H9 (cell line): Measurements from ENCODE around the gene HM13. TPM values are rescaled to one million over a fixed set of nuclear protein-coding genes. Genes with fewer than 3 reads are reported as not detected.

Experiments used
- DNase-seq: peaks from one replicate; pipeline ENCODE4 v3.0.0-alpha.2; 2017
- H2AFZ ChIP-seq: one replicate; pipeline ENCODE4 v1.6.1; 2013; ENCODE audit warnings: mild to moderate bottlenecking, low read length, control low read depth, moderate library complexity
- H2AK5ac ChIP-seq: 2 replicates; pipeline ENCODE4 v1.6.1; 2013; ENCODE audit warnings: low read length, control low read depth, mixed read lengths; ENCODE audit not compliant: insufficient read length
- H2BK120ac ChIP-seq: one replicate; pipeline ENCODE4 v1.6.1; 2013; ENCODE audit warnings: low read depth, mild to moderate bottlenecking, low read length, control low read depth, inconsistent platforms; ENCODE audit not compliant: poor library complexity, severe bottlenecking
- H2BK12ac ChIP-seq: 2 replicates; pipeline ENCODE4 v1.6.1; 2013; ENCODE audit warnings: low read length, control low read depth, mixed read lengths, low read depth; ENCODE audit not compliant: insufficient read length
- H2BK15ac ChIP-seq: 2 replicates; pipeline ENCODE4 v1.6.1; 2013; ENCODE audit warnings: low read depth, low read length, control low read depth
- H2BK20ac ChIP-seq: one replicate; pipeline ENCODE4 v1.6.1; 2013; ENCODE audit warnings: low read depth, mild to moderate bottlenecking, low read length, control low read depth, inconsistent platforms; ENCODE audit not compliant: poor library complexity, severe bottlenecking
- H2BK5ac ChIP-seq: 2 replicates; pipeline ENCODE4 v1.6.1; 2013; ENCODE audit warnings: low read length, control low read depth, mixed read lengths; ENCODE audit not compliant: insufficient read length
- H3K14ac ChIP-seq: 2 replicates; pipeline ENCODE4 v1.6.1; 2013; ENCODE audit warnings: low read length, control low read depth; ENCODE audit not compliant: insufficient read depth
- H3K18ac ChIP-seq: 2 replicates; pipeline ENCODE4 v1.6.1; 2013; ENCODE audit warnings: low read depth, mild to moderate bottlenecking, mixed read lengths, low read length, control low read depth; ENCODE audit not compliant: insufficient read length
- H3K23ac ChIP-seq: 2 replicates; pipeline ENCODE4 v1.6.1; 2013; ENCODE audit warnings: low read length, control low read depth, mixed read lengths, low read depth; ENCODE audit not compliant: insufficient read length
- H3K23me2 ChIP-seq: 2 replicates; pipeline ENCODE4 v1.6.1; 2013; ENCODE audit warnings: low read depth, mild to moderate bottlenecking, mixed read lengths, low read length, control low read depth; ENCODE audit not compliant: insufficient read length, poor library complexity, severe bottlenecking
- H3K27ac ChIP-seq: 2 replicates; pipeline ENCODE4 v1.5.1; 2013; ENCODE audit warnings: low read length, control low read depth, mixed read lengths, low read depth; ENCODE audit not compliant: insufficient read length
- H3K27me3 ChIP-seq: 2 replicates; pipeline ENCODE4 v1.6.1; 2013; ENCODE audit warnings: low read length, control low read depth, inconsistent platforms; ENCODE audit not compliant: insufficient read depth
- H3K4ac ChIP-seq: 2 replicates; pipeline ENCODE4 v1.6.1; 2013; ENCODE audit warnings: low read depth, mild to moderate bottlenecking, control low read depth, inconsistent platforms, low read length, moderate library complexity
- H3K4me1 ChIP-seq: 2 replicates; pipeline ENCODE4 v1.6.1; 2013; ENCODE audit warnings: low read length, control low read depth, inconsistent platforms; ENCODE audit not compliant: insufficient read depth
- H3K4me2 ChIP-seq: 2 replicates; pipeline ENCODE4 v1.6.1; 2013; ENCODE audit warnings: low read length, control low read depth, mixed read lengths; ENCODE audit not compliant: insufficient read length, insufficient read depth
- H3K56ac ChIP-seq: 2 replicates; pipeline ENCODE4 v1.6.1; 2013; ENCODE audit warnings: low read depth, mild to moderate bottlenecking, mixed read lengths, low read length, control low read depth; ENCODE audit not compliant: insufficient read length
- H3K79me1 ChIP-seq: 2 replicates; pipeline ENCODE4 v1.6.1; 2013; ENCODE audit warnings: low read depth, mild to moderate bottlenecking, moderate library complexity, low read length, control low read depth, inconsistent platforms; ENCODE audit not compliant: insufficient read depth, poor library complexity, severe bottlenecking
- H3K79me2 ChIP-seq: 2 replicates; pipeline ENCODE4 v1.6.1; 2013; ENCODE audit warnings: low read length, control low read depth, inconsistent platforms; ENCODE audit not compliant: insufficient read depth
- H3K9ac ChIP-seq: 2 replicates; pipeline ENCODE4 v1.6.1; 2013; ENCODE audit warnings: low read length, control low read depth, mixed read lengths; ENCODE audit not compliant: insufficient read length; ENCODE audit errors: extremely low read depth
- H3K9me3 ChIP-seq: one replicate; pipeline ENCODE4 v1.6.1; 2013; ENCODE audit warnings: low read depth, low read length, inconsistent platforms; ENCODE audit not compliant: control insufficient read depth
- H3T11ph ChIP-seq: one replicate; pipeline ENCODE4 v1.6.1; 2013; ENCODE audit warnings: mild to moderate bottlenecking, low read length, control low read depth, inconsistent platforms
- H4K20me1 ChIP-seq: one replicate; pipeline ENCODE4 v1.6.1; 2013; ENCODE audit not compliant: control insufficient read depth, insufficient read length, insufficient read depth
- H4K5ac ChIP-seq: 2 replicates; pipeline ENCODE4 v1.6.1; 2013; ENCODE audit warnings: low read depth, mild to moderate bottlenecking, mixed read lengths, low read length, control low read depth; ENCODE audit not compliant: insufficient read length
- H4K8ac ChIP-seq: replicated peaks from 2 replicates; pipeline ENCODE4 v1.6.1; 2013; ENCODE audit warnings: low read length, control low read depth, mixed read lengths, low read depth; ENCODE audit not compliant: insufficient read length
- H4K91ac ChIP-seq: 2 replicates; pipeline ENCODE4 v1.6.1; 2013; ENCODE audit warnings: low read depth, mild to moderate bottlenecking, moderate library complexity, mixed read lengths, low read length, control low read depth; ENCODE audit not compliant: insufficient read length
- H3K27ac Mint-ChIP-seq, 3 experiments: 2 replicates in 2 of 3; 3 replicates in 1 of 3; pipeline ENCODE4 v1.8.0; 2020 to 2021; ENCODE audit warnings: mixed read lengths in 3 of 3, mild to moderate bottlenecking in 1 of 3, moderate library complexity in 1 of 3
- H3K27me3 Mint-ChIP-seq: 2 replicates; pipeline ENCODE4 v1.8.0; 2021; ENCODE audit warnings: low read depth, mild to moderate bottlenecking, moderate library complexity, mixed read lengths
- H3K36me3 Mint-ChIP-seq, 3 experiments: 2 replicates in 2 of 3; 3 replicates in 1 of 3; pipeline ENCODE4 v1.8.0; 2020 to 2021; ENCODE audit warnings: low read depth in 3 of 3, mixed read lengths in 3 of 3; ENCODE audit not compliant: insufficient read depth in 1 of 3
- H3K4me1 Mint-ChIP-seq, 2 experiments: 2 replicates each; pipeline ENCODE4 v1.8.0; 2020; ENCODE audit warnings: mixed read lengths in 2 of 2
- H3K4me3 Mint-ChIP-seq, 2 experiments: 2 replicates in 1 of 2; 3 replicates in 1 of 2; pipeline ENCODE4 v1.8.0; 2020 to 2021; ENCODE audit warnings: mild to moderate bottlenecking in 2 of 2, mixed read lengths in 2 of 2, moderate library complexity in 1 of 2
- H3K9me3 Mint-ChIP-seq, 2 experiments: 2 replicates in 1 of 2; 3 replicates in 1 of 2; pipeline ENCODE4 v1.8.0; 2020; ENCODE audit warnings: mild to moderate bottlenecking in 2 of 2, mixed read lengths in 2 of 2, moderate library complexity in 1 of 2
- CTCF ChIP-seq: fragments of 200-600 bp; sonication (generic); conservative IDR thresholded peaks from 3 replicates; pipeline ENCODE4 v1.8.0; 2021; ENCODE audit warnings: antibody characterized with exemption, mild to moderate bottlenecking
- WGBS: extraction: QIAGEN DNeasy Blood & Tissue Kit; methylation state at CpG from one replicate; pipeline ENCODE4 v1.1.7; 2013; ENCODE audit warnings: missing lambda C conversion rate, low lambda C conversion rate, mixed read lengths; ENCODE audit not compliant: insufficient read length; ENCODE audit errors: extremely low coverage; 5-methylcytosine and 5-hydroxymethylcytosine counted together
- total RNA-seq: library from RNA; stranded (reverse); gene quantifications from 2 replicates; pipeline ENCODE4 v1.2.1, GENCODE V29; 2021

HM13 gene
- total RNA-seq, 1 experiment from 2014 or later: 169 TPM

DNA sequence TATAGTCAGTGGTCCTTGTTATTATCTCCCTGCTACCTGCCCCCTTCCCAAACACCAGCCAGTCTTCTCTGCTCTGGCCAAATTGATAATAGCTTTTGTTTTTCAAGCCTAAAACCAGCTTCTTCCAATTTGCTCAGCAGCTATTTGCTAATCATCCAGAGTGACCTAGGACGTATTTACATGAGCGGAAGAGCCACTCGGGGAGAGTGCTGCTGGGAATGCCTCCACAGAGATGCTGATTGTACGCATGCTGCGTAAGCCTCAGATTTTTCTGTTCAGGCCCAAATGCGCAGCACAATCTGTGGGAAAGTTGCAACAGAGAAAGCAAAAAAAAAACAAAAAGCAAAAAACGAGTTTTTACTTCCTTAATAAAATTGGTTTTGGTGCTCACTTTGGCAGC is 66.5 kb downstream of the HM13 start:
- WGBS: no CpG with 5 or more reads among the region's 7 CpGs
- peaks cover 58% of the 10 kb centered on the region in 2 experiments for H3K4me1 Mint-ChIP-seq
- no peak for TF ChIP-seq CTCF

More for the DNA sequence above, 66.5 kb downstream of the HM13 start:
- no peak overlapping the region for H3K56ac ChIP-seq
- H3K27me3 ChIP-seq: no peaks in the 10 kb centered on the region
- no peak overlapping the region for H3K4ac ChIP-seq
- no peak overlapping the region for H2AFZ ChIP-seq
- Mint-ChIP-seq H3K4me3 (peak overlapping the region in 1 of 2 experiments; percentile 50; a peak in 3 of 5 replicates), H3K36me3 (peaks cover 7 to 19% (median 17%) of the 10 kb centered on the region in 3 experiments), H3K27ac (peak overlapping the region; percentile 94 to 99 (median 99)), H3K27me3 (no peaks in the 10 kb centered on the region; the same call in 1 of the 2 replicates), H3K9me3 (peaks cover 2 to 3% of the 10 kb centered on the region in 2 experiments; a peak in 3 of 5 replicates)
- no peak for DNase-seq
- no peak overlapping the region for H4K8ac ChIP-seq
- H2BK20ac ChIP-seq: no peak overlapping the region
- H3K4me2 ChIP-seq: no peak overlapping the region
- H3K23me2 ChIP-seq: no peaks in the 10 kb centered on the region
- H2BK15ac ChIP-seq: no peak overlapping the region
- H3T11ph ChIP-seq: no peak overlapping the region
- H4K91ac ChIP-seq: no peak overlapping the region
- no peak overlapping the region for H2BK5ac ChIP-seq
- no peak overlapping the region for H3K23ac ChIP-seq
- H3K79me1 ChIP-seq: no peaks in the 10 kb centered on the region
- H3K9ac ChIP-seq: no peak overlapping the region
- no peak overlapping the region for H3K27ac ChIP-seq
- H4K20me1 ChIP-seq: no peaks in the 10 kb centered on the region
- no peak overlapping the region for H3K18ac ChIP-seq
- no peak overlapping the region for H2AK5ac ChIP-seq
- H4K5ac ChIP-seq: no peak overlapping the region
- no peaks in the 10 kb centered on the region for H3K9me3 ChIP-seq
- no peak overlapping the region for H3K14ac ChIP-seq
- H2BK120ac ChIP-seq: no peak overlapping the region
- no peaks in the 10 kb centered on the region for H3K79me2 ChIP-seq
- H2BK12ac ChIP-seq: no peak overlapping the region
- H3K4me1 ChIP-seq: no peaks in the 10 kb centered on the region
